ENCODE results near the gene LHFPL6. TPM values are rescaled to one million over a fixed set of nuclear protein-coding genes. Genes with fewer than 3 reads are reported as not detected.

Gene LHFPL6
- total and polyA plus RNA-seq, 4 donors = 58.1 to 214 (median 169) TPM

GRCh38 chr13:39536906-39537305, 66.1 kb downstream of the LHFPL6 start:
- DNase-seq (no peak), ATAC-seq (ENCODE audit: low FRiP score) (no peak)
- intact Hi-C loops (cut with DNase I) = loop anchor here (5.0 to 10.0 kb wide), 2 partner anchors 45 to 48 kb away; no protein-coding TSS in a partner anchor

GRCh38 chr13:39536274-39536673, 66.7 kb downstream of the LHFPL6 start:
- Histone ChIP-seq H3K36me3 (ENCODE audit: control insufficient read depth in 1 of 2, insufficient read depth in 2 of 2, low read length in 1 of 2) (no peaks in the 10 kb centered on the region), H3K4me1 (ENCODE audit: control insufficient read depth in 1 of 2, insufficient read depth in 2 of 2, low read length in 2 of 2) (peaks cover 0 to 5% of the 10 kb centered on the region in 2 donors), H3K4me3 (ENCODE audit: low read length in 2 of 2) (no peak overlapping the region), H3K27me3 (ENCODE audit: control insufficient read depth in 1 of 2, insufficient read depth in 2 of 2, low read length in 1 of 2) (no peaks in the 10 kb centered on the region), H3K9me3 (ENCODE audit: control insufficient read depth, low read length) (no peaks in the 10 kb centered on the region), H3K27ac (ENCODE audit: low read depth in 1 of 2, low read length in 2 of 2) (no peak overlapping the region)
- 64% methylated on average over 6 of the region's 6 CpGs for WGBS, 2 donors
- DNase-seq (no peak), ATAC-seq (ENCODE audit: low FRiP score) (peak; percentile 49)
- intact Hi-C loops (cut with DNase I) = loop anchor here (5.0 to 10.0 kb wide), 2 partner anchors 46 to 49 kb away; no protein-coding TSS in a partner anchor

More at GRCh38 chr13:39536906-39537305, 66.1 kb downstream of the LHFPL6 start:
- Histone ChIP-seq H3K27ac (ENCODE audit: low read depth in 1 of 2, low read length in 2 of 2) (no peak overlapping the region), H3K9me3 (ENCODE audit: control insufficient read depth, low read length) (no peaks in the 10 kb centered on the region), H3K4me3 (ENCODE audit: low read length in 2 of 2) (no peak overlapping the region), H3K4me1 (ENCODE audit: control insufficient read depth in 1 of 2, insufficient read depth in 2 of 2, low read length in 2 of 2) (no peaks in the 10 kb centered on the region), H3K27me3 (ENCODE audit: control insufficient read depth in 1 of 2, insufficient read depth in 2 of 2, low read length in 1 of 2) (no peaks in the 10 kb centered on the region), H3K36me3 (ENCODE audit: control insufficient read depth in 1 of 2, insufficient read depth in 2 of 2, low read length in 1 of 2) (no peaks in the 10 kb centered on the region)
- 64 to 74% methylated on average over 7 of the region's 7 CpGs for WGBS, 2 donors

- H3K4me1 ChIP-seq (ENCODE audit: control insufficient read depth in 1 of 2, insufficient read depth in 2 of 2, low read length in 2 of 2) = peaks cover 0 to 13% of the 10 kb centered on the region in 2 donors
- H3K27ac ChIP-seq (ENCODE audit: low read depth in 1 of 2, low read length in 2 of 2) = no peak overlapping the region
- WGBS, 2 donors = 39 to 45% methylated on average over 3 of the region's 3 CpGs
- H3K9me3 ChIP-seq (ENCODE audit: control insufficient read depth, low read length) = no peaks in the 10 kb centered on the region
- intact Hi-C loops (cut with DNase I) = loop anchor here in 1 of 2 donors (10.0 kb wide), 1 partner anchor 51 kb away; no protein-coding TSS in a partner anchor
- no peaks in the 10 kb centered on the region for H3K27me3 ChIP-seq (ENCODE audit: control insufficient read depth in 1 of 2, insufficient read depth in 2 of 2, low read length in 1 of 2)
- H3K36me3 ChIP-seq (ENCODE audit: control insufficient read depth in 1 of 2, insufficient read depth in 2 of 2, low read length in 1 of 2) = no peaks in the 10 kb centered on the region
- no peak overlapping the region for H3K4me3 ChIP-seq (ENCODE audit: low read length in 2 of 2)
- ATAC-seq (ENCODE audit: low FRiP score) (no peak), DNase-seq (no peak)
Measured at GRCh38 chr13:39533651-39534150, 69.3 kb downstream of the LHFPL6 start.

GRCh38 chr13:39531646-39532045, 71.3 kb downstream of the LHFPL6 start:
- H3K9me3 ChIP-seq (ENCODE audit: control insufficient read depth, low read length) = no peaks in the 10 kb centered on the region
- DNase-seq (no peak), ATAC-seq (ENCODE audit: low FRiP score) (no peak)
- intact Hi-C loops (cut with DNase I) = loop anchor here in 1 of 2 donors (10.0 kb wide), 1 partner anchor 53 kb away; no protein-coding TSS in a partner anchor
- no peak overlapping the region for H3K4me3 ChIP-seq (ENCODE audit: low read length in 2 of 2)
- H3K27me3 ChIP-seq (ENCODE audit: control insufficient read depth in 1 of 2, insufficient read depth in 2 of 2, low read length in 1 of 2) = no peaks in the 10 kb centered on the region
- WGBS, 2 donors = 79 to 84% methylated on average over 6 of the region's 6 CpGs
- H3K4me1 ChIP-seq (ENCODE audit: control insufficient read depth in 1 of 2, insufficient read depth in 2 of 2, low read length in 2 of 2) = peaks cover 0 to 15% of the 10 kb centered on the region in 2 donors
- no peaks in the 10 kb centered on the region for H3K36me3 ChIP-seq (ENCODE audit: control insufficient read depth in 1 of 2, insufficient read depth in 2 of 2, low read length in 1 of 2)
- no peak overlapping the region for H3K27ac ChIP-seq (ENCODE audit: low read depth in 1 of 2, low read length in 2 of 2)

GRCh38 chr13:39530916-39531315, 72.1 kb downstream of the LHFPL6 start:
- Histone ChIP-seq H3K27ac (ENCODE audit: low read depth in 1 of 2, low read length in 2 of 2) (no peak overlapping the region), H3K4me3 (ENCODE audit: low read length in 2 of 2) (no peak overlapping the region), H3K27me3 (ENCODE audit: control insufficient read depth in 1 of 2, insufficient read depth in 2 of 2, low read length in 1 of 2) (no peaks in the 10 kb centered on the region), H3K9me3 (ENCODE audit: control insufficient read depth, low read length) (no peaks in the 10 kb centered on the region), H3K4me1 (ENCODE audit: control insufficient read depth in 1 of 2, insufficient read depth in 2 of 2, low read length in 2 of 2) (peaks cover 0 to 15% of the 10 kb centered on the region in 2 donors), H3K36me3 (ENCODE audit: control insufficient read depth in 1 of 2, insufficient read depth in 2 of 2, low read length in 1 of 2) (no peaks in the 10 kb centered on the region)
- ATAC-seq (ENCODE audit: low FRiP score) (no peak), DNase-seq (no peak)
- 56 to 61% methylated on average over 3 of the region's 3 CpGs for WGBS, 2 donors
- intact Hi-C loops (cut with DNase I) = loop anchor here in 1 of 2 donors (10.0 kb wide), 1 partner anchor 54 kb away; no protein-coding TSS in a partner anchor

- H3K36me3 ChIP-seq (ENCODE audit: control insufficient read depth in 1 of 2, insufficient read depth in 2 of 2, low read length in 1 of 2) = no peaks in the 10 kb centered on the region
- H3K4me1 ChIP-seq (ENCODE audit: control insufficient read depth in 1 of 2, insufficient read depth in 2 of 2, low read length in 2 of 2) = peaks cover 0 to 18% of the 10 kb centered on the region in 2 donors
- DNase-seq = no peak
- H3K27ac ChIP-seq (ENCODE audit: low read depth in 1 of 2, low read length in 2 of 2) = peak overlapping the region in 1 of 2 donors; percentile 44
- no peaks in the 10 kb centered on the region for H3K27me3 ChIP-seq (ENCODE audit: control insufficient read depth in 1 of 2, insufficient read depth in 2 of 2, low read length in 1 of 2)
- H3K4me3 ChIP-seq (ENCODE audit: low read length in 2 of 2) = peak overlapping the region in 1 of 2 donors; percentile 19
- ATAC-seq (ENCODE audit: low FRiP score) = no peak
- H3K9me3 ChIP-seq (ENCODE audit: control insufficient read depth, low read length) = no peaks in the 10 kb centered on the region
- WGBS, 2 donors = 7 to 8% methylated on average over 3 of the region's 3 CpGs
- intact Hi-C loops (cut with DNase I) = loop anchor here in 1 of 2 donors (5.0 kb wide), 1 partner anchor 74 kb away; the partner anchor contains the start of gene LHFPL6
Measured at GRCh38 chr13:39528661-39528980, 74.4 kb downstream of the LHFPL6 start.

- intact Hi-C loops (cut with DNase I) = loop anchor here in 1 of 2 donors (5.0 kb wide), 1 partner anchor 74 kb away; the partner anchor contains the start of gene LHFPL6
- no peaks in the 10 kb centered on the region for H3K36me3 ChIP-seq (ENCODE audit: control insufficient read depth in 1 of 2, insufficient read depth in 2 of 2, low read length in 1 of 2)
- no peaks in the 10 kb centered on the region for H3K27me3 ChIP-seq (ENCODE audit: control insufficient read depth in 1 of 2, insufficient read depth in 2 of 2, low read length in 1 of 2)
- WGBS, 2 donors = 3 to 7% methylated on average over 5 of the region's 5 CpGs
- H3K4me3 ChIP-seq (ENCODE audit: low read length in 2 of 2) = peak overlapping the region; percentile 1 to 19
- peak; percentile 52 to 74 for DNase-seq
- H3K27ac ChIP-seq (ENCODE audit: low read depth in 1 of 2, low read length in 2 of 2) = peak overlapping the region; percentile 44 to 80
- no peaks in the 10 kb centered on the region for H3K9me3 ChIP-seq (ENCODE audit: control insufficient read depth, low read length)
- ATAC-seq (ENCODE audit: low FRiP score) = peak; percentile 60
- peaks cover 0 to 18% of the 10 kb centered on the region in 2 donors for H3K4me1 ChIP-seq (ENCODE audit: control insufficient read depth in 1 of 2, insufficient read depth in 2 of 2, low read length in 2 of 2)
Measured at GRCh38 chr13:39527961-39528660, 74.9 kb downstream of the LHFPL6 start.

GRCh38 chr13:39527301-39527700, 75.7 kb downstream of the LHFPL6 start:
- H3K36me3 ChIP-seq (ENCODE audit: control insufficient read depth in 1 of 2, insufficient read depth in 2 of 2, low read length in 1 of 2) = no peaks in the 10 kb centered on the region
- H3K4me3 ChIP-seq (ENCODE audit: low read length in 2 of 2) = no peak overlapping the region
- 44 to 52% methylated on average over 3 of the region's 3 CpGs for WGBS, 2 donors
- DNase-seq (no peak), ATAC-seq (ENCODE audit: low FRiP score) (no peak)
- intact Hi-C loops (cut with DNase I) = loop anchor here in 1 of 2 donors (5.0 kb wide), 1 partner anchor 75 kb away; the partner anchor contains the start of gene LHFPL6
- H3K27me3 ChIP-seq (ENCODE audit: control insufficient read depth in 1 of 2, insufficient read depth in 2 of 2, low read length in 1 of 2) = no peaks in the 10 kb centered on the region
- H3K27ac ChIP-seq (ENCODE audit: low read depth in 1 of 2, low read length in 2 of 2) = peak overlapping the region; percentile 44 to 67
- H3K9me3 ChIP-seq (ENCODE audit: control insufficient read depth, low read length) = no peaks in the 10 kb centered on the region
- H3K4me1 ChIP-seq (ENCODE audit: control insufficient read depth in 1 of 2, insufficient read depth in 2 of 2, low read length in 2 of 2) = peaks cover 0 to 18% of the 10 kb centered on the region in 2 donors

All from aorta (tissue), 5 donors.